ENCODE measurements around the gene IL17C.
A peak's percentile ranks its signal among the peaks of the same experiment; 100 is the strongest.

The IL17C gene

DNA sequence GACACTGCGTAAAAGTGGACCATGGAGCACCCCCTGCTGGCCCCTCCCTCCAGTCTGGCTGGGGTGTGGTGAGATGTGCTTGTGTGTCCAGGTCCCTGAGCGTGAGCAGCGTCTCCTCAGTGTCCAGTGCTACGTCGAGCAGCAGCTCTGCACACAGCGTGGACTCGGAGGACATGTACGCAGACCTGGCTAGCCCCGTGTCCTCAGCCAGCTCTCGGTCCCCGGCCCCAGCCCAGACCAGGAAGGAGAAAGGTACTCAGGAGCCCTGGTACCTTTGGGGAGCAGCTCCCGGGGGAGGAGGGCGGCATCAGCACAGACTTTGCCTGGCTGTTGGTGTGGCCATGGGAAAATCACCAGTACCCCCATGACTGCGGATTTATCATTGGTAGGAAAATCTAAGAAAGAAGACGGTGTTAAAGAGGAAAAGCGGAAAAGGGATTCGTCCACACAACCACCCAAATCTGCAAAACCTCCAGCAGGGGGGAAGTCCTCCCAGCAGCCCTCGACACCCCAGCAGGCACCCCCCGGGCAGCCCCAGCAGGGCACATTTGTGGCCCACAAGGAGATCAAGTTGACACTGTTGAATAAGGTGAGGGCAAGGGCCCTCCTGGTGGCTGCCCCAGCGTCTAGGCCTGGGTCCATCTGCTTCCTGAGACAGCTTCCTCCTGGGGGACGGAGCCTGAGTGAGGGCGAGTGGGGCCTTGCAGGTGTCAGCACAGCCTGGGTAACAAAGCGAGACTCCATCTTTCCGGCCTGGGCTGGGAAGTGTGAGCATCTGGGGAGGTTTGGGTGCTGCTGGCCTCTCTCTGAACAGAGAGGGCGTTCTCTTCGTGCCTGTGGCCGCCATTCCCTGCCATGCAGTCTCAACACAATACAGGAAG lies 10.6 kb upstream of the IL17C start:
- no peak for DNase-seq (ENCODE audit: low read depth)

DNA sequence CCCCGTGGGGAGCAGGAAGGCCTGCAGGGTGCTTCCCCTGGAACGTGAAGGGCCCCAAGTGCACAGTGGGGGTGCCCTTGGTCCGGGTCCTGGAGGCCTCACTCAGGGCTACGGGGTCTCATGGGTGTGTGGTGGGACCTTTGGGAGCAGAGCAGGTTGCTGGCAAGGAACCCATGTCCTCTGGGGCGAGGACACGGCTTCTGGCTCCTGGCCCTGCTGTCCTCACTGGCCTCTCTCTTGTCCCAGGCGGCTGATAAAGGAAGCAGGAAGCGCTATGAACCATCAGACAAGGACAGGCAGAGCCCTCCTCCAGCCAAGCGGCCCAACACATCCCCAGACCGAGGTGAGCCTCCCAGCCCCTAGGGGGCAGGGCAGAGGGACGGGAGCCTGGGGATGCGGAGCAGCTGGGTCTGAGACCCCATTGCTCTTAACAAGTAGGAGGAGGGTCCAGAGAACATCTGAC lies 9.8 kb upstream of the IL17C start:
- no peak for DNase-seq (ENCODE audit: low read depth)

DNA sequence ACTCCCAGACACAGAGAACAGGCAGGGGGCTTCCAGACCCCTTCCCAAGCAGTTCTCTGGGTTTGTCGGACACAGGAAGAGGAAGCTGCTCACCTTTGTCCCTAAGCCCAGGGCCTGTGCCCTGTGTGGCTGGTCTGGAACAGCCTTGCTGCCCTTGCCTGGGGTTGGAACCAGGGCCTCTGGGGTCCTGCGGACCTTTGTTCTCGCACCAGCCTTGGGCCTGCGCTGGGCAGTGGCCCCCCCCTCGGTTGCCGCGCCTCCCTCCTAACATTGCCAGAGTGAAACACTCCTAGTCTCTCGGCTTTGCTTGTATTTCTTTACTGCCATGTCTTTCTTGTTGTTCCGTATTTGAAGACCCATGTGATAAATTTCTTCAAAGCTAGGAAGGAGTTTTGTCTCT lies 8.5 kb upstream of the IL17C start:
- no peak for DNase-seq (ENCODE audit: low read depth)

DNA sequence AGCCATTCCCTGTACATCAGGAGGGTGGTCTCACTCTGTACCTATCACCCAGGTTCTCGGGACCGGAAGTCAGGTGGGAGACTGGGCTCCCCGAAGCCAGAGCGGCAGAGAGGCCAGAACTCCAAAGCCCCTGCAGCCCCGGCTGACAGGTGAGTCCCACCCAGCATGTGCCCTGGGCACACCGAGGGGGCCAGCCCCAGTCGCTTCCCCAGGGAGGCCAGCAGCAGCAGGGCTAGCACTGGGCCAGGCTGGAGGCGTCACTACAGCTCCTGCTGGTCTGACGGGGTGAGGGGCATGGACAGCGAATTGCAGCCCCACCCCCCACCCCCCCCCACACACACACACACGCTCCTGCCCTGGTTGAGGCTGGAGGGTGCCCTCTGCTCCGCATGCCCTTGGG lies 7.9 kb upstream of the IL17C start:
- no peak for DNase-seq (ENCODE audit: low read depth)

DNA sequence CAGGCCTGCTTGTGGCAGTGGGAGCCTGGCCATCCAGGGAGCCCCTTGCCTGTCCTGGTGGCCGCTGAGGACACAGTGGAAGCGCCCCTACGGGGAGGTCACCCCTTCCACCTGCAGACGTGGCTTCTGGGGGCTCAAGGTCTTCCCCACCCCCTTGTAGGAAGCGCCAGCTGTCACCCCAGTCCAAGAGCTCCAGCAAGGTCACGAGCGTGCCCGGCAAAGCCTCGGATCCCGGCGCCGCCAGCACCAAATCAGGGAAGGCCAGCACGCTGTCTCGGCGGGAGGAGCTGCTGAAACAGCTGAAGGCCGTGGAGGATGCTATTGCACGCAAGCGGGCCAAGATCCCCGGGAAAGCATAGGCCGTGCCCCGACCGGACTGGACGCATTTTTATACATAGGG lies 7.4 kb upstream of the IL17C start:
- no peak for DNase-seq (ENCODE audit: low read depth)

DNA sequence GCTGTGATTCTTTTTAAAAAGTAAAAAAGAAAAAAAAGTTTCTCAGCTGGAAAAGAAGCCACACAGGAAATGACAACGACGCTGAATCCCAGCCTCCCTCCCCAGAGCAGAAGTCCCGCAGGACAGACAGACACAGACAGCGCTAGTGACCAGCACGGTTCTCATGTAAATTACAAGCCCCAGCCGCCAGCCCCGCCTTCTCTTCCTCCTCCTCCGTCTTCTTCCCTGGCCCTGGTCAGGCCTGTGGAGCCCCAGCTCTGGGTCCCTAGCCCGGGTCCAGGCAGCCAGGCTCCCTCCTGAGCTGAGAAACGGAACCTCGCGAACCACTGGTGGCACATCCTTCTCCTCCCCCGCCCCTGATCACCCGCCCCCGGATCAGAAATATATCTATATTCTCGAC lies 7.0 kb upstream of the IL17C start:
- no peak for DNase-seq (ENCODE audit: low read depth)

DNA sequence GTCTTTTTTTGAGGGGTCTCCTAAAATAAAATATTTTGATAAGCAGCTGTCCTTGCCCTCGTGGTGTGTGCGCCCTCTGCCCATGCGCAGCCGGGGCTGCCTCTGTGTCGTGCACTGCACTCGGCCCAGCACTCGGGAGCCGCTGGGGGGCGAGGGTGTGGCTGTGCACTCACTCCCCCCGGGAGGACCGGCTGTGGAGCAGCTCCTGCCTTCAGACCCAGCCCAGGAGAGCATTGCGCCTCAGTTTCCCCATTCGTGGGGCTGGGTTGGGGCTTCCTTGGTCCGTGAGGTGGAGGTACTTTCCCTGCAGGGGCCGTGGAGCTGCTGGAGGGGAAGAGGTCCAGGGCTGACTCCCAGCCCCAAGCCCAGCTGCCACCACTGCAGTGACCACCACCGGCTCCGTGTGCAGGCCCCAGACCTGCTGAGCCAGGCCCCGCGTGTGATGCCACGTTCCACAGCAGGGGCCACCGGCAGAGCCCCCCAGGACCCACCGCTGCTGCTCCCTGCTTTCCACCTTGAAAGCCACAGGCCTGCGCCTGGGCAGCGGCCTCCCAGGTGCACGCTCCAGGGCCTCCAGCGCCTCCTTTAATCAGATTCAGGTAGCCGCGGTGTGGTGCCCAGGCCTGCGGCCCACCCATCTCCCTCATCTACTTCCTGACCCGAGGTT lies 6.3 kb upstream of the IL17C start:
- DNase-seq (ENCODE audit: low read depth), result no peak

DNA sequence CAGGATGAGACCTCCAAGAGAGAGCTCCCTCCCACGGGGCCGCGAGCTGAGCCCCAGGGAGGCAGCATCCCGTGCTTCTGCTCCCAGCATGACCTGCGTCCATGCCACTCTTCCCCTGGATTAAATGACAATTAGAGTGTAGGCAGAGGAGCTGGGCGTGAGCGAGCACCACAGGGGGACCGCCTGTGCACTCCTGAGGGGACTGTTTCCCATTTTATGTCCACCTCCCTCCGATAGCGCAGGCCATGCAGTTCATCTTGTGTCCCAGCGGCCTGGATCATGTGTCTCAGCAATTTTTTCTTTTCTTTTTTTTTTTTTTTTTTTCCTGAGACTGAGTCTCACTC lies 5.8 kb upstream of the IL17C start:
- no peak for DNase-seq (ENCODE audit: low read depth)

DNA sequence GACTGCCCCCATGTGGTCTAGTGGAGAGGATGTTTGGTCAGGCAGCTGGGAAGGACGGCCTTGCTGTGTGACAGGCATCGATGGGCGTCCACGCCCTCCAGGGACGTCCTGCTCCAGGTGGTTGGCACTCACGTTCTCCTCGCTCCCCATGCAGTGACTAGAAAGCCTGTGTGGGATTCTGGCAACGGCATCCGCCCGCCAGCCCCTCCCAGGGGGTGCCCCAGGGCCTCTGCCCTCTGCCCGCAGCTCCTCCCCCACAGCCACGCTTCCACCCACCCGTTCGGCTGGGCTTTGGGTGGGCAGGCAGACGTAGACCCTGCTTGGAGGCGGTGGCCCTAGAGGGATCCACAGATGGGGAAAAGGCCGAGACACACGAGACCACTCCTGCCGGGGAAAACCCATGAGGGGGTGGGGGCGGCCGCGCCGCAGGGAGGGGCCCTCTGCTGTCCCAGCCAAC lies 4.7 kb upstream of the IL17C start:
- peak; percentile 57 for DNase-seq (ENCODE audit: low read depth)

DNA sequence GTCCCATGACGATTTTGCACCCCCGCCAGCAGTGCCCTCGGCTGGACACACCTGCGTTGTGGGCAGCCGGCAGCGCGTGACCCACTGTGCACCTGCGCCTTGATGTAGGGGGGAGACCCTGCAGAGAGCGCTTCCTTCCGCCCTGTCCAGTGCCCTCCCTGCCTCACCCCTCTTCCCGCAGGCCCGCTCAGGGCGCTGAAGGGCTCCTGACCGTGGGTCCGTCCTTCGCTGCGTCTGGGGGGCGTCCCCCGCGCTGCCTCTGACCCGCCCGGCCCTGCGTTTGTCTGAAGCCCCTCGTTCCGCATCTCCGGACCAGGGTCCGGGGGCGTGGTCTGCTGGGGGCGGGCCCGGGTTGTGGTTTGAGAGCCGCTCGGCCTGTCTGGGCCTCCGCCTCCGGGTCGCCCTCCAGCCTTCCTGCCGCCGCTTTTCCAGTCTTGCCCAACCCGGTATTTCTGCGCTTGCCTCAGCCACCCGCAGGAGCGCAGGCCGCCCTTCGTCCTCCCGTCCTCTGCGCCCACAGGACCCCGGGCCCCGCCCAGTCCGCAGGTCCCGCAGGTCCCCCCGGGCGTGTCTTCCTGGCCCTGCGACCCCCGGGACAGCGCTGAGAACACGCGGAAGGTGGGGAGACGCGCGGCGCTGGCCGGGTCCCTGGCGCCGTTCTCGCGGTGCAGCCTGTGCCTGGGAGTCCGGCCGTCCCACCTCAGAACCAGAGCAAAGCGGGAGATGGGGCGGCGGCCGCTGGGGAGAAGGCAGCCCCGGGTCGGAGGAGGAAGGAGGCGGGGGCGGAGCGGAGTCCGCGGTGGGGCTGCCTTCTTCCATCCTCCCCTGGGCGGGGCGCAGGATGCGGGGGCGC lies 4.0 kb upstream of the IL17C start:
- peak; percentile 20 for DNase-seq (ENCODE audit: low read depth)

DNA sequence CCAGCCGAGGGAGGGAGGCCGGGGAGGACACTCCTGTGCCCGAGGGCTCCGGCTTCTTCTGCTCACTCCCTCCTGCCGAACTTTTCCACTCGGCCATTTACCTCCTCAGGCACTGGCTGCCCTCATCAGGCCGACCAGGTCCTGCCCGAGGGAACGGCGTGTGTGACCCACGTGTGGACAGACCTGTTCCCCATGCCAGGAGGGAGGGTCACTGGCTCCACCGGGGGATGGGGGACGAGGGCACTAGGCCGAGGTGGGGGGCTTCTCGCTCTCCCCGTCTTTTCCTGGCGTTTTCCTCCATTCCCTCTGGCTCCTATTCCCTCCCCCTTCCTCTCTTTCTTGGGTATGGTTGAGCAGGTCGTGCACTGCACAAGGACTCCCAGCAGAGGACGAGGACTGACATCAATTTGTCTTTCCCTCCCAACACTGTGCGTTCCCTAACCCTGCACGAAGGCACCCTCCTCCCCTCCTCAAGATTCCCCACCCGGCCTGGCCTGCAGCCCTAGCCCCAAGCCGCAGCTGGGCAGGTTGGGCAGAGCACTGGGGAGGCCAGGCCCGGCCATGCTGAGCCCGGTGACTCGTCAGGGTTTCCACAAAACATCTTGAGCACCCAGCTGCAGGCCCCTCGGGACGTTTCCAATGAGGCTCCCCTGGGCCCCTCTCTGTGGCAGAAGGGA lies 3.2 kb upstream of the IL17C start:
- no peak for DNase-seq (ENCODE audit: low read depth)

DNA sequence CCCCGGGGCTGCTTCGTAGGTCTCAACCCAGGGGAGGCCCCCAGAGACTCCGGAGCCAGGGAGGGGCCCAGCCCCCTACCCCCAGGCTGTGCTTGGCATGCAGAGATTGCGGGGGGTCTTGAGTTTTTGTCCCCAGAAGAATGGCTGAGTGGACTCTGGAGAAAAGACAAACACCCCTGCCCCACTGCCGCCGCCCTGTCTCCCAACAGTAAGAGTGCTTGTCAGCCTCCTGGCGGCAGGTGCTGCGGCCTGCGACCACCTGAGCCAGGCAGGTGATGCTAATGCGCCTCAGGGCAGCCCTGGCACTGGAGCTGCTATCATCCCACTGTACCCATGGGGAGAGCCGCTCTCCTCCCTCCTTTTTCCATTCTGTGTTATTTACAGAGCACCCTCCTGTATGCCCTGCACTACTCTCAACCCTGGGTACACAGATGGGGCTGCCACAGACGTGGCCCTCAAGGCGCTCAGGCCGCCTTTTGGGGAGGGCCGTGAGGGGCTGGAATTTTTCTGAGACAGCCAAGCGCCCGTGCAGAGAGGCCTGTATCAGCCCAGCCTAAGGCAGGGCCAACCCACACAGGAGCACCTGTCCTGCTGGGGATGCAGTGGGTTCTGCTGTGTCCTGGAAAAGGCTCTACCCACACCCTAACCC lies 2.6 kb upstream of the IL17C start:
- no peak for DNase-seq (ENCODE audit: low read depth)

DNA sequence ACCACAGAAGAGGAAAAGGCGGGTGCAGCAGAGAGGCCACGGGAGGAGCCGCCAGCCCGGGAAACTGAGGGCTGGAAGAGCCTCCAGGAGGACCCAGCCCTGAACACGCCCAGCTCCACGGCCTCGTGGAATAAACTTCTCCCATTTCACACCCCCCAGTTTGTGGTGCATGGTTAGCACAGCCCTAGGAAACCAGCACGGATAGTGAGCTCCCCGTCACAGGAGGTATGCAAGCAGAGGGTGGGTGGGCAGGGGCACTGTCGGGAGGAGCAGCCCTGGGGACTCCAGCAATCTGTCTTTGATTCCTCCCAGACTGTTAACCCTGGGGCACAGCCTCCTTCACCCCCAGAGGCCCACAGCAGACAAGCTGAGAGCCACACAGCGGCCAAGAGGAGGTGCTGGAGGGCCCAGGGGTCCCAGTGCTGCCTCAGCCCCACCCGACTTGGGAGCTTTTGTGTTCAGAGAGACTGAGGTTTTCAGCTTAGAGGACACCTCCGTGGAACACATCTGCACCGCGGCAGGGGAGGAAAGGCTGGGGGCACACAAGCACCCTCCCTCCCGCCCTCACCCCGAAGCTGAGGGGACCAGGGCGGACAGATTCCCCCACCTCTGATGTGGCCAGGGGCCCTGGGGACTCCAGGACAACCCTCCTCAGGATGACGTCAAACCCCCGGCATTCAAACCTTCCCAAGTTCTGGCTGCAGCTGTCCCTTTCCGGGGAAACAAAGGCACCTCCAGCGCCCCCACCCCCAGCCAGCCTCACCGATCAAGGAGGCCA lies 1.7 kb upstream of the IL17C start:
- no peak for DNase-seq (ENCODE audit: low read depth)

DNA sequence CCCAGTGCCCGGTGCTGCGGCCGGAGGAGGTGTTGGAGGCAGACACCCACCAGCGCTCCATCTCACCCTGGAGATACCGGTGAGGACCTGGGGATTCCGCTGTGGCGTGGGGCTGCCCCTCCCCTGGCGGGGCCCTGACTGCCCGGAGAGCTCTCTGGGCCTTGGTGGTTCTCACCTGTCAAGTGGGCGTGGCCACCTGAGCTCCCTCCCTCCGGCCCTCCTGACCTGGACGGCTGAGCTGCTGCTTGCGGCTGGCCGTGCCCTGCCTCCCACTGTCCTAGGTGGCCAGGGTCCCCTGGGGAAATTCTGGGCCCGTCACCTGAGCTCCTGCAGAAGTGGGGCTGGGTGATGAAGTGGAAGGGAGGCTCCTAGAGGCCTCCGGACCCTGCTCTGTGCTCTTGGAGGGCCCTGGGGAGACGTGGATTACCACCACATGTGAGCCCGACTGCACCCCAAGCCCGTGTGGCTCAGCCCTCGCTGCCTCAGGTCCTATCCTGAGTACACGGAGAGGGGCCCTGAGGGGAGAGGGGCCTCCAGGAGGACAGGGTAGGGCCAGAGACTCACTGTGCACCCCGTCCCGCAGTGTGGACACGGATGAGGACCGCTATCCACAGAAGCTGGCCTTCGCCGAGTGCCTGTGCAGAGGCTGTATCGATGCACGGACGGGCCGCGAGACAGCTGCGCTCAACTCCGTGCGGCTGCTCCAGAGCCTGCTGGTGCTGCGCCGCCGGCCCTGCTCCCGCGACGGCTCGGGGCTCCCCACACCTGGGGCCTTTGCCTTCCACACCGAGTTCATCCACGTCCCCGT lies 1.1 kb downstream of the IL17C start:
- DNase-seq (ENCODE audit: low read depth), result no peak

DNA sequence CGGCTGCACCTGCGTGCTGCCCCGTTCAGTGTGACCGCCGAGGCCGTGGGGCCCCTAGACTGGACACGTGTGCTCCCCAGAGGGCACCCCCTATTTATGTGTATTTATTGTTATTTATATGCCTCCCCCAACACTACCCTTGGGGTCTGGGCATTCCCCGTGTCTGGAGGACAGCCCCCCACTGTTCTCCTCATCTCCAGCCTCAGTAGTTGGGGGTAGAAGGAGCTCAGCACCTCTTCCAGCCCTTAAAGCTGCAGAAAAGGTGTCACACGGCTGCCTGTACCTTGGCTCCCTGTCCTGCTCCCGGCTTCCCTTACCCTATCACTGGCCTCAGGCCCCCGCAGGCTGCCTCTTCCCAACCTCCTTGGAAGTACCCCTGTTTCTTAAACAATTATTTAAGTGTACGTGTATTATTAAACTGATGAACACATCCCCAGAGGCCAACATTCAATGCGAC lies 1.7 kb downstream of the IL17C start:
- no peak for DNase-seq (ENCODE audit: low read depth)

DNA sequence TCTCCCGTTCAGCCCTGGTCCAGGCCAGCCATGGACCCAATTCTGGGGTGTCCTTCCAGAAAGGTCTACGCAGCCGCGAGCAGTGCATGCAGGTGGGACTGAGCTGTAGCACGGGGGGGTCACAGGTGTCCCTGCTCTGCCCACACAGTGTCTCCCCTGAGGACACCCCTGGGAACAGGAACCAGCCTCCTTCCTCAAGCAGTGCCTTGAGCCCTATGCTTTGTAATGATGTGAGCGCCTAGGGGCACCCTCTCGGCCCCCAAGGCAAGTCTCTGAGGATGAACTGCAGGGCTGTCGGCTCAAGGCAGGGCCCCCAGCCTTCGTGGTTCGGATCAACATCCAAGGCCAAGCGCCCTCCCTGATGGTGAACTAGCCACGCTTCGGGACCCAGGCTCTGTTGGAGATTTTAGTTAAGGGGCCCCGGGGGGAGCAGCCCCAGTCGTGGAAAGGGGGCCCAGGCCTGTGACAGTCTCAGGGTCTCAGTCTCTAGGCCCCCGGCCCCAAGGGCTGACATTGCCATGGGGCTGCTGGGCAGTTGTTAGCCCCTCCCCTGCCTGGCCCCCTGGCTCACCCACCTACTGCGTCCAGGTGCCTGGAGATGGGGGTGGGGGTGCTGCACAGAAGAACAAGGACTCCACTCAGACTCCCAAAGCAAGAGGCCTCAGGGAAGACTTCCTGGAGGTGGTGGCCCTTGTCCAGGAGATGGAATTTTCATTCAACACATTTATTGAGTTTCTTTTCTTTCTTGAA lies 2.3 kb downstream of the IL17C start:
- DNase-seq (ENCODE audit: low read depth), result no peak

DNA sequence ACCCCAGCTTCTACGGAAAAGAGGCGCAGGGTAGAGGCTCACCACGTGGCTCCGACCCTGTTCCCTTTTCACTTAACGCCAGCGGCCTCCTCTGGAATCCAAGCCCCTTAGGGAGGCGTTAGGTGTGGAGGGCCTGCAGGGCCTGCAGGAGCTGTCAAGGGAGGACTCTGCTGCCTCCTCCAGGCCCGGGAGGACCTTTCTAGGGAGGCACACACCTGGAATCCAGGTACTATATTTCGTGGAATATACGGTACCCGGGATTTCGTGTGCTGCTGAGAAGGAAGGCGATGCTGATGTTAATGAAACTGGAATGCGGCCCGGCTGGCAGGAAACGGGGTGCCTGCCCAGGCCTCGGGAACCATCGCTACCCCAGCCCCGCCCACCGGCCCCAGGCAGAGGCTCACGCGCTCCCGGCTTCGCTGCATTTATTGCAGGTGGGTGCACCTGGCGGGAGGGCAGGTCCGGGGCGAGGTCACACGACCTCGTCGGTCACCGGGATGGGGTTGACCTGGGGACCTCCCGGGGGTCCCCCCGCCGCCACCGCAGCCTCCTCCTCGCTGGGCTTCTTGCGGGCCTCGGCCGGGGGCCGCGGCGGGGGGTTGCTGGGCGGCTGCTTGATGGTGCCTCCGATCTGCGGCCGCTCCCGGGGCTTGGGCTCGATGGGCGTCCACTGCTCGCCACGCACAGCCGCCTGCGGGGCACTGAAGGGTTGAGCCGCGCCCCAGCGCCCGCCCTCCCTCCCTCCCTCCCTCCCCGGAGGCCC lies 4.7 kb downstream of the IL17C start:
- no peak for DNase-seq (ENCODE audit: low read depth)

DNA sequence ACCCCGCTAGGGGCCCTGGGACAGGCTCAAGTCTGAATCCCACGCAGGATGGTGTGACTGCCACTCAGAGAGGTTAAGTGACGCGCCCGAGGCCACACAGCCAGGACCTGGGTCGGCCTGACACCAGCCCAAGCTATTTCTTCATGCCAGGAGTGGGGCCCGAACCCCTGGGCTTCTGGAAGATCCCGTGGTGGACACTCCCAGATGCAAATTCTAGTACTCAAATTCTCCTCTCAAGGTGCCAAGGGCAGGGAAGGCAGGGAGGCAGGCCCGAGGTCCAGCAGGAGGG lies 5.2 kb downstream of the IL17C start:
- no peak for DNase-seq (ENCODE audit: low read depth)

DNA sequence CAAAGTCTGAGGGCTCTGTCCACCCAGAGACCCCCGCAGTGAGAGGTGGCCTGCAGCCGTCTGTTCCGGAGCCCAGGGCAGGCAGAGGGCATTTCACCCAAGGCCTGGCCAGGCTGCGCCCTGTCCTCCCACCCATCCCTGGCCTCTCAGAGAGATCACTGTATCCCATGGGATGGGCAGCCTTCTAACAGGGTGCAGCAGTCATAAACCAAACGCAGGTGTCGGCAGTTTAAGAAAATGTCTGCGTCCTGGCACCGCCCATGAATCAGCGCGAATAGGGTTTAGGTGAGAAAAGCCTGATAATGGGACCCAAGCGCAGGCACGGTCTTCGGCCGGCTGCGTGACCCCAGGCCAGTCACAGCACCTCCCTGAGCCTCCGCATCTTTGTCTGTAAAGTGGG lies 7.1 kb downstream of the IL17C start:
- no peak for DNase-seq (ENCODE audit: low read depth)

All from T-helper 22 cell (primary cell).